NT2/D1 (cell line): ENCODE data around the gene EIF4G1.

ENCODE experiments used
- SUZ12 ChIP-seq: IDR thresholded peaks from 2 replicates; pipeline ENCODE4 v1.6.1; 2011; ENCODE audit not compliant: insufficient read length, insufficient read depth; ENCODE audit errors: extremely low read depth
- YY1 ChIP-seq: IDR thresholded peaks from 2 replicates; pipeline ENCODE4 v1.6.1; 2011; ENCODE audit not compliant: insufficient read length, insufficient read depth

DNA sequence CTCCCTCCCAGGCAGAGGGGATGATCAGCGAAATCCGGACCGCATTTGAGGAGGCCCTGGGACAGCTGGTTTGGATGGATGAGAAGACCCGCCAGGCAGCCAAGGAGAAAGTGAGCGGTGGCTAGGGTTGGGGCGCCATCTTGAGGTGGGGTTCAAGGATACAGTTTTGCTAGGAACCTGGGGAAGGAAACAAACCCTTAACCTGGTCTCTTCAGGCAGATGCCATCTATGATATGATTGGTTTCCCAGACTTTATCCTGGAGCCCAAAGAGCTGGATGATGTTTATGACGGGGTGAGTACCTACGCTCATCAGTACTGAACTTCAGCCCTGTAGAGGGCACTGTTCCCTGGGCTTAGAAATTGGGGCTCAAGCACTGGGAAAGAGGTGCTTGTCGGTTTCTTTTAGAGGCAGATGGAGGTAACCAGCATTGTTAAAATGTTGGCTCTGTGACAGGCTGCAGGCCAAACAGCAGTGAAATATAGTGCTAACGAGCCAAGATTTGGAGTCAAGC is 24.9 kb upstream of the EIF4G1 start:
- TF ChIP-seq YY1 = no peak
- TF ChIP-seq SUZ12 = no peak
